Measurements from ENCODE around the gene LRG1.

DNA sequence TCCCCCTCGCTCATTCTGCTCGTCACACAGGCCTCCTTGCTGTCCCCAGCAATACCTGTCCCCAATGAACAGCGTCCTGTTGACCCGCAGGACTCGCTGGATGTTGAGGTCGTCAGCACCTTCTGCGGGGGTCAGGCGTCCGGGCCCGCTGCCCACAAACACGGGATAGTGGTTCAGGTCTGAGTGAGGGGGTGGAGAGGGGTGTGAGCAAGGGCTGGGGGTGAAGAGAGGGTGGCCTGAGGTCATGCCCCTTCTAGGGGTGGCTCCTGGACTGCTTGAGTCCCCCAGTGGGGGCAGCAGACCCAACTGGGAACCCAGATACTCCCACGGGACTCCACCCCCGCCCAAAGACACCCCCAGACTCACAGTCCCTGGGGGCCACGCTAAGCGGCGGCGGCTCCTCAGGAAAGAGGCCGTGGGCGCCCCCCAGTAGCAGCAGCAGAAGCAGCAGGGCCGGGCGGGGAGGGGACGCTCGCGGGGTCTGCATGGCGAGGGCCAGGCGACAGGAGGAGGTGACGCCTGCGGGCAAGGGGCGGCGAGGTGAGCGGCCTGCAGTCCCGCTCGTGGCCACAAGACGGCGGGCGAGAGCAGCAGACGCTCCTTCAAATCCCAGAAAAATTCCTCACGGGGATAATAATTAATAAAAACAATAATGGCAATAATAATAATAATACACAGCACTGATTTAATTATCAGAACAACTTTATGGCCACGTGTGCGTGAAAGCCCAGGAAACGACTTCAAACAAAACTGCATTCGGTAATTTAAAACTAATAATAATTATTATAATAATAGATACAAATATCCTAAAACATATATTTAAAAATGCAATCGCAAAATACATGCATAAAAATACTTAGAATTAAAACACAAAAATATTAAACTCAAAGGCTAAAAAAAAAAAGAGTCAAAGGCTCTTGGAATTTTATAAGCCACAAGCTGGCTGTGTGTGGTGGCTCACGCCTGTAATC, 18.4 kb upstream of the LRG1 start:
- TF ChIP-seq TCF12 (IDR thresholded peaks at IDR 0.05; ENCODE audit: low read depth) (no peak), YY1 (IDR thresholded peaks at IDR 0.05; ENCODE audit: low read depth) (no peak), CEBPB (IDR thresholded peaks at IDR 0.05) (no peak), TAF1 (IDR thresholded peaks at IDR 0.05; ENCODE audit: low read depth) (no peak), EP300 (IDR thresholded peaks at IDR 0.05; ENCODE audit: borderline replicate concordance) (no peak)
- TF ChIP-seq, protein P1, sequence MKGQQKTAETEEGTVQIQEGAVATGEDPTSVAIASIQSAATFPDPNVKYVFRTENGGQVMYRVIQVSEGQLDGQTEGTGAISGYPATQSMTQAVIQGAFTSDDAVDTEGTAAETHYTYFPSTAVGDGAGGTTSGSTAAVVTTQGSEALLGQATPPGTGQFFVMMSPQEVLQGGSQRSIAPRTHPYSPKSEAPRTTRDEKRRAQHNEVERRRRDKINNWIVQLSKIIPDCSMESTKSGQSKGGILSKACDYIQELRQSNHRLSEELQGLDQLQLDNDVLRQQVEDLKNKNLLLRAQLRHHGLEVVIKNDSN (IDR thresholded peaks at IDR 0.05): no peak
- TF ChIP-seq, protein P2, sequence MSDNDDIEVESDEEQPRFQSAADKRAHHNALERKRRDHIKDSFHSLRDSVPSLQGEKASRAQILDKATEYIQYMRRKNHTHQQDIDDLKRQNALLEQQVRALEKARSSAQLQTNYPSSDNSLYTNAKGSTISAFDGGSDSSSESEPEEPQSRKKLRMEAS (IDR thresholded peaks at IDR 0.05): no peak
